ENCODE measurements around the gene MUCL3.

DNA sequence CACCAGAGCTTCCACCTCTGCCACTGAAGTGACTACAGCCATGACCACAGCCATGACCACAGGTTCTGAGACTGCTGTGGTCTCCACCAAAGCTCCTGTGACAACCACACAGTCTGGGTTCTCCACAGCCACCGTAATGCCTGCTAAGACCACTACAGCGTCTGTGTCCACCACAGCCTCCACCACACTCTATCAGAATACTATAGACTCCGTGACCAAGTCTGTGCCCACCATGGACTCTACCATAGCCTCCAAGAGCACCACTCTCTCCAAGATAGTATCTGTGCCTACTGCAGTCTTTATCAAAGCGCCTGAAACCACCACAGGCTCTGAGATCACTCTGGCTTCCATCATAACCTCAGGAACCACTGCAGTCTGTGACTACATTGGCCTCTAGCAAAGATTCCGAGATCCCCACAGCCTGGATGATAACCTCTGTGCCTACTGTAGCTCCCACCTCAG, 24.4 kb downstream of the MUCL3 start:
- TF ChIP-seq POLR2A (IDR thresholded peaks at IDR 0.05) = no peak
- TF ChIP-seq, protein P1, sequence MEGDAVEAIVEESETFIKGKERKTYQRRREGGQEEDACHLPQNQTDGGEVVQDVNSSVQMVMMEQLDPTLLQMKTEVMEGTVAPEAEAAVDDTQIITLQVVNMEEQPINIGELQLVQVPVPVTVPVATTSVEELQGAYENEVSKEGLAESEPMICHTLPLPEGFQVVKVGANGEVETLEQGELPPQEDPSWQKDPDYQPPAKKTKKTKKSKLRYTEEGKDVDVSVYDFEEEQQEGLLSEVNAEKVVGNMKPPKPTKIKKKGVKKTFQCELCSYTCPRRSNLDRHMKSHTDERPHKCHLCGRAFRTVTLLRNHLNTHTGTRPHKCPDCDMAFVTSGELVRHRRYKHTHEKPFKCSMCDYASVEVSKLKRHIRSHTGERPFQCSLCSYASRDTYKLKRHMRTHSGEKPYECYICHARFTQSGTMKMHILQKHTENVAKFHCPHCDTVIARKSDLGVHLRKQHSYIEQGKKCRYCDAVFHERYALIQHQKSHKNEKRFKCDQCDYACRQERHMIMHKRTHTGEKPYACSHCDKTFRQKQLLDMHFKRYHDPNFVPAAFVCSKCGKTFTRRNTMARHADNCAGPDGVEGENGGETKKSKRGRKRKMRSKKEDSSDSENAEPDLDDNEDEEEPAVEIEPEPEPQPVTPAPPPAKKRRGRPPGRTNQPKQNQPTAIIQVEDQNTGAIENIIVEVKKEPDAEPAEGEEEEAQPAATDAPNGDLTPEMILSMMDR (IDR thresholded peaks at IDR 0.05) = no peak
- no peak for TF ChIP-seq EP300 (IDR thresholded peaks at IDR 0.05)
- TF ChIP-seq POLR2AphosphoS5 (IDR thresholded peaks at IDR 0.05) = no peak
